Panc1 (cell line): Measurements from ENCODE around the gene MCU.
A peak's percentile ranks its signal among the peaks of the same experiment; 100 is the strongest.

ENCODE experiments used
- POLR2AphosphoS5 ChIP-seq: IDR thresholded peaks from 2 replicates; pipeline ENCODE4 v1.6.1; 2012; ENCODE audit warnings: mild to moderate bottlenecking, low read depth, low read length, moderate library complexity
- SIN3A ChIP-seq: IDR thresholded peaks from 2 replicates; pipeline ENCODE4 v1.6.1; 2012; ENCODE audit warnings: low read depth, mild to moderate bottlenecking, low read length, moderate library complexity, borderline replicate concordance; ENCODE audit not compliant: insufficient read depth
- TCF7L2 ChIP-seq: IDR thresholded peaks from 2 replicates; pipeline ENCODE4 v1.6.1; 2011; ENCODE audit warnings: mild to moderate bottlenecking, low read depth, low read length, inconsistent platforms
- TF ChIP-seq, protein P1 (sequence below): fragments of 450-650 bp; IDR thresholded peaks from 2 replicates; pipeline ENCODE4 v1.5.1; 2017; ENCODE audit warnings: mild to moderate bottlenecking
- TF ChIP-seq, protein P2 (sequence below), 2 experiments: IDR thresholded peaks; 2 replicates each; pipeline ENCODE4 v1.6.1; 2011 to 2012; ENCODE audit warnings: low read depth in 2 of 2, control low read depth in 1 of 2, low read length in 1 of 2, mild to moderate bottlenecking in 1 of 2, moderate library complexity in 1 of 2; ENCODE audit not compliant: insufficient read depth in 1 of 2

DNA sequence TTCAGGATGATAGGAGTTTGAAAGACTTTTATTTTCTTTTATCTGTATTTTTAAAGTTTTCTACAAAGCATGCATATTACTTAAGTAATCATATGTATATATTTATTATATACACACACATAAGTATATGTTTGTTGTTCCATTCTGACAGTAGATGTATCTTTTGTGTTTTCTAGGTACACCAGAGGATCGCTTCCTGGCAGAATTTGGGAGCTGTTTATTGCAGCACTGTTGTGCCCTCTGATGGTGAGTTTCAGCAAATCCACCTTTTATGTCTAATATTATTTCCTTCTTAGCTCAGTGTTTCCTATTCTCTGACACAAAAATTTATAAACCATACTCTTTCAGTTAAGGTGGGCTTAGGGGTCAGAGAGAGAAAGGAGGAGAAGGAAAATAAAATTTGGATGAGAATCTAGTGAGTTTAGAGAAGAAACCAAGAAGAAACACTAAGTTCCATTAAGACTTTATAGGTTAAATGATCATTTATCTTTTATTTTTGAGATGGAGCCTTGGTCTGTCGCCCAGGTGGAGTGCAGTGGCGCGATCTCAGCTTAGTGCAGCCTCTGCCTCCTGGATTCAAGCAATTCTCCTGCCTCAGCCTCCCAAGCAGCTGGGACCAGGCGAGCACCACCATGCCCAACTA lies 142.4 kb downstream of the MCU start:
- TF ChIP-seq, protein P1, sequence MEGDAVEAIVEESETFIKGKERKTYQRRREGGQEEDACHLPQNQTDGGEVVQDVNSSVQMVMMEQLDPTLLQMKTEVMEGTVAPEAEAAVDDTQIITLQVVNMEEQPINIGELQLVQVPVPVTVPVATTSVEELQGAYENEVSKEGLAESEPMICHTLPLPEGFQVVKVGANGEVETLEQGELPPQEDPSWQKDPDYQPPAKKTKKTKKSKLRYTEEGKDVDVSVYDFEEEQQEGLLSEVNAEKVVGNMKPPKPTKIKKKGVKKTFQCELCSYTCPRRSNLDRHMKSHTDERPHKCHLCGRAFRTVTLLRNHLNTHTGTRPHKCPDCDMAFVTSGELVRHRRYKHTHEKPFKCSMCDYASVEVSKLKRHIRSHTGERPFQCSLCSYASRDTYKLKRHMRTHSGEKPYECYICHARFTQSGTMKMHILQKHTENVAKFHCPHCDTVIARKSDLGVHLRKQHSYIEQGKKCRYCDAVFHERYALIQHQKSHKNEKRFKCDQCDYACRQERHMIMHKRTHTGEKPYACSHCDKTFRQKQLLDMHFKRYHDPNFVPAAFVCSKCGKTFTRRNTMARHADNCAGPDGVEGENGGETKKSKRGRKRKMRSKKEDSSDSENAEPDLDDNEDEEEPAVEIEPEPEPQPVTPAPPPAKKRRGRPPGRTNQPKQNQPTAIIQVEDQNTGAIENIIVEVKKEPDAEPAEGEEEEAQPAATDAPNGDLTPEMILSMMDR: peak; percentile 78; the same call in 1 of the 2 replicates
- TF ChIP-seq, protein P2, sequence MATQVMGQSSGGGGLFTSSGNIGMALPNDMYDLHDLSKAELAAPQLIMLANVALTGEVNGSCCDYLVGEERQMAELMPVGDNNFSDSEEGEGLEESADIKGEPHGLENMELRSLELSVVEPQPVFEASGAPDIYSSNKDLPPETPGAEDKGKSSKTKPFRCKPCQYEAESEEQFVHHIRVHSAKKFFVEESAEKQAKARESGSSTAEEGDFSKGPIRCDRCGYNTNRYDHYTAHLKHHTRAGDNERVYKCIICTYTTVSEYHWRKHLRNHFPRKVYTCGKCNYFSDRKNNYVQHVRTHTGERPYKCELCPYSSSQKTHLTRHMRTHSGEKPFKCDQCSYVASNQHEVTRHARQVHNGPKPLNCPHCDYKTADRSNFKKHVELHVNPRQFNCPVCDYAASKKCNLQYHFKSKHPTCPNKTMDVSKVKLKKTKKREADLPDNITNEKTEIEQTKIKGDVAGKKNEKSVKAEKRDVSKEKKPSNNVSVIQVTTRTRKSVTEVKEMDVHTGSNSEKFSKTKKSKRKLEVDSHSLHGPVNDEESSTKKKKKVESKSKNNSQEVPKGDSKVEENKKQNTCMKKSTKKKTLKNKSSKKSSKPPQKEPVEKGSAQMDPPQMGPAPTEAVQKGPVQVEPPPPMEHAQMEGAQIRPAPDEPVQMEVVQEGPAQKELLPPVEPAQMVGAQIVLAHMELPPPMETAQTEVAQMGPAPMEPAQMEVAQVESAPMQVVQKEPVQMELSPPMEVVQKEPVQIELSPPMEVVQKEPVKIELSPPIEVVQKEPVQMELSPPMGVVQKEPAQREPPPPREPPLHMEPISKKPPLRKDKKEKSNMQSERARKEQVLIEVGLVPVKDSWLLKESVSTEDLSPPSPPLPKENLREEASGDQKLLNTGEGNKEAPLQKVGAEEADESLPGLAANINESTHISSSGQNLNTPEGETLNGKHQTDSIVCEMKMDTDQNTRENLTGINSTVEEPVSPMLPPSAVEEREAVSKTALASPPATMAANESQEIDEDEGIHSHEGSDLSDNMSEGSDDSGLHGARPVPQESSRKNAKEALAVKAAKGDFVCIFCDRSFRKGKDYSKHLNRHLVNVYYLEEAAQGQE (IDR thresholded peaks at IDR 0.05; ENCODE audit: insufficient read depth in 1 of 2, low read depth in 2 of 2, low read length in 1 of 2): no peak
- no peak for TF ChIP-seq POLR2AphosphoS5
- no peak for TF ChIP-seq SIN3A
- no peak for TF ChIP-seq TCF7L2
